GM12872 (cell line): ENCODE results near the gene AOC1.
A peak's percentile ranks its signal among the peaks of the same experiment; 100 is the strongest.

ENCODE experiments used
- CTCF ChIP-seq: IDR thresholded peaks from 3 replicates; pipeline ENCODE4 v1.5.1; 2011; ENCODE audit warnings: low read depth, mild to moderate bottlenecking, low read length, moderate library complexity; ENCODE audit not compliant: insufficient read depth

Gene AOC1

GRCh38 chr7:150863946-150864345 is 11.6 kb downstream of the AOC1 start:
- TF ChIP-seq CTCF = no peak

GRCh38 chr7:150866932-150867564 is 14.7 kb downstream of the AOC1 start:
- no peak for TF ChIP-seq CTCF

- no peak for TF ChIP-seq CTCF
These were observed 15.3 kb downstream of the AOC1 start for GRCh38 chr7:150867605-150868004.

GRCh38 chr7:150869467-150869866 is 17.1 kb downstream of the AOC1 start:
- no peak for TF ChIP-seq CTCF

GRCh38 chr7:150871601-150872000 is 19.3 kb downstream of the AOC1 start:
- TF ChIP-seq CTCF = no peak

- no peak for TF ChIP-seq CTCF
These were observed 22.3 kb downstream of the AOC1 start for GRCh38 chr7:150874401-150875198.

- TF ChIP-seq CTCF = peak; percentile 18; the same call in 1 of the 3 replicates
These were observed 23.5 kb downstream of the AOC1 start for GRCh38 chr7:150875791-150876190.
